Measurements from ENCODE around the gene UBE2E1.
"Not testable (repeated sequence)": the region's sequence is repeated elsewhere in the genome, so short reads cannot be mapped to it uniquely, and the experiment has no call there.

Gene UBE2E1

DNA sequence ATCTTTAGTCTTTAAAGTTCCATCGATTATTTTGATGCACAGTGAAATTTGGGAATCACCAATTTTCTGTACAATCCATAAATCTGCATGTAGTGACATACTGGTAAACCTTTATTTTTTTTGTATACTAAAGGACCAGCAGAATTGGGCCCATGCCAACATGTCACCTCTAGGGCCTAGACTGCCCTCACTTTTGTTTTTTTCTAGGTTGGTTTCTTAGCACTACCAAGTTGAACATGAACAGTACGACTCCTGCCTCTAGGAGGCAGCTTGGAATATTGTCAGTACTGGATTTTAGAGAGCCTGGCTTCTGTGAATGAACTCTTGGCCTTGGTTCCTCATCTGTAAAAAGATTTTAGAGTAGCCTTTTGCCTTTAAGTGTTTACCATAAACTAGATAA, 78.7 kb downstream of the UBE2E1 start:
- FAIRE-seq: no peak

DNA sequence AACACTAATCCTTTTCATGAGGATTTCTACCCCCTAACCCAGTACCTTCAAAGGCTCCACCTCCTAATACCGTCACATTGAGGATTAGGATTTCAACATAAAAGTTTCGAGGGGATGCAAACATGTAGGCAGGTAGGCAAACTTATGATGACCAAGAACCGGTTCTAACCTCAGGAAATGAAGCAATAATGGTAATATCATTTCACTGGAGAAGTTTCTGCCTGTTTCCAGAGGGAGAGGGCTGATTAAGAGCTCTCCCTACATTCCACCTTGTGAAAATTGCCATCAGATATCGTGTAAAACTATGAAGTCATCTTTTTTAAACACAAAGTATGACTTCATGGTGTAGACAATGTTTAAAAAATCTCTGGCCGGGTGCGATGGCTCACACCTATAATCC, 79.5 kb downstream of the UBE2E1 start:
- no peak for FAIRE-seq

DNA sequence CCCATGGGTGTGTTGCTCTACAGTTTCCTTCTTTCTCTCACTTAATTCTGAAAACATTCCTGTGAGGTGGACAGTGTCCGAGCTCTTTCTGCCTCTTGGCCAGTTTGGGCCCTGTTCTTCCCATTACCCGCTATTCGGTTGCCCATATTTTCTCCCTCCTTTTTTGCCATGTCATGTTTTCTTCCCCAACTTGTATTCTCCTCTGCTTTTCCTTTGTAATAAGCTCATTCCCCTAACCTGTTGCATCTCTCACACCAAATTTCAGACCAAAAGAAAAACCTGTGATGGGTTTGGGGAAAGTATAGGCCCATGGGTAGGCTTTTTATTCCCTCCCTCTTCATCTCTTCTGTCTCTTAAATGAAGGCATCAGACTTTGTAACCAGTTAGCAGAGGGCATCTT, 80.6 kb downstream of the UBE2E1 start:
- FAIRE-seq: no peak

DNA sequence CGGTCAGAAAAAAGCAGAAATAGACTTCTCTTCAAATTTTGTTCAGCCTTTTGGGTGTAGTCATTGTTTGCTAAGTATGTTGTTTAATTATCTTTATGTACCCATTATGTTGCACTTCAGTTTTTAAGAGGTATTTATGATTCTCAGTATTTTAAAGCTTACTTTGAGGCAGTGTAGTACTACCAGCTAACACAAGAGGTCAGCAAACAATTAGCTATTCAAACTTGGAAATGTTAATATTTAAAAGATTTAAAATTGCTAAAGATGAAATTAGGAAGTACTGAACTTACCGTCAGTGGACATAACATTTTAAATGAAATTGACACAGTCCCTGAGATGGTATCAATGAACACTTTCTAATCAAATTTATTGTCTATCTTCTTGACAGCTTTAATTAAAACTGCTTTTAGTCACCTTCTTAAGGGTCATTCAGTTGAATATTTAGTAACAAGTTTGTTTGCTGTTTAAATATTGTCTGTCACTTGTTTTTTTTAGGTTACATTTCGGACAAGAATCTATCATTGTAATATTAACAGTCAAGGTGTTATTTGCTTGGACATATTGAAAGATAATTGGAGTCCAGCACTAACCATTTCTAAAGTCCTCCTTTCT, 83.0 kb downstream of the UBE2E1 start:
- peak; percentile 77 for FAIRE-seq

DNA sequence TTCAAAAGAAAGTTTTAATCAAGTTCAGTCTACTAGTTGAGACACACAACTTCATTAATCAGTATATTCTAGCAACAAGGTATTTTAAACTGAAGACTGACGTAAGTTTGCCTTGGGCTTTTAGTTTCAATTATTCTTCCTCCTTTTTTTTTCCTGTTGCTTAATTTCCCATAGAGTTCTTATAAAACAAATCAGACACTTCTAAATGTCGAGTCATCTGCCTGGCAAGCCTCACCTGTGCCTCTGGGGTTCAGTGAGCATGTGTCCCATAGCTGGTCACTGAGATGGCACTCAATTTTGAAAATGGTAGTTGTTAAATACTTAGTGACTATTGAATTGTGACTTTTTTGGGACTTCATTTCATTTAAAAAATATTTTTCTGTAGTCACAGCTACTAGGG, 83.6 kb downstream of the UBE2E1 start:
- FAIRE-seq: no peak

DNA sequence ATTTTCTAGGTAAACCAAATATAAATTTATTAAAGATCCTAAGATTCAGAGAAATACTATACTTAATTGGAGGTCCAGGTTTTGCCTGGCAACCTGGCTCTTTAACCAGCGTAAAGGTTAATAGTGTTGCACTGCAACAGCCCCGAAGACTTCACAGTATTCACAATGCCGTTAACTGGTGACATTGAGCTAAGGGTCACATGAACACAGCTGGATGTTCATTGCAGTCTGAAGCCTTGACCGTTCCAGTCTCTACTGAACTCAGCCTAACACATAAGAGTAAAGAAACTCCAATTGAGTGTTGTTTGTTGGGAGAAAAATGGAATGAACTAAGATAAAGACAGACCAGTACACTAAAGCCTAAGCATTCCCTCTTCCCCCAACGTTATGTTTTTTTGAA, 84.2 kb downstream of the UBE2E1 start:
- no peak for FAIRE-seq

DNA sequence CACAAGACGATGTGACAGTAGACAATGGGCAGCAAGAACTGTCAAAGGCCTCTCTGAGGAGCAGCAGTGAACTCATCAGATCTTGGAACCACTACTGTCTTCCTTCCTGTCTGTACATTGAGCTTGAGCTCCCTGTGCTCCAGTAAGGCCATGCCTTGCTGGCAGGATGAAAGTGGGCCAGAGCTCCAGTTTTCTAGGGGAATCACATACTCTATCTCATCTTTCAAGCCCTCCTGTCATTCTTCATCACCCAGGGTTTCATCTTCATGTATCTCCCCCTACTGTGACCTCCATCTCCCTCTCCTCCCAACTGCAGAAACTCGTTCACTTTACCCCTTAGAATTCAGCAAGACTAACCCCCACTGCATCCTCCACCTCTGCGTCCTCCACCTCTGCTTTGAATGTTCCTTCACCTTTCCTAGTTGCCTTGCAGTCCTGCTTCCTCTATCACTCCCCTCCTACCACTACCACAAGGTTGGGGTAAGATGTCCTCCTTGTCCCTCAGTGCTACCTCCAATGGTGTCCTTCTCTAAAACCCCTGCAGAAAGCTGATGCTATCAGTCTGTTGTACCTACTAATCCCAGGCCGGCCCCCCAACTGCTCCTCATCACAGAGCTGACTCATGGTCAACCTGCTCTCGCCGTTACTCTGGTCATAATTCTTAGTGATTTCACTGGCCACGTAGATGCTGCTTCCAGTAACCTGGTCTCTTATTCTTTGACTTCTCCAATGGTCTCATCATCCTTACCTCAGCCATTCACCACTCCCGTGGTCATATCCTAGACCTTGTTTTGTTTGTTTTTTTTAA, 88.7 kb downstream of the UBE2E1 start:
- FAIRE-seq: no peak

DNA sequence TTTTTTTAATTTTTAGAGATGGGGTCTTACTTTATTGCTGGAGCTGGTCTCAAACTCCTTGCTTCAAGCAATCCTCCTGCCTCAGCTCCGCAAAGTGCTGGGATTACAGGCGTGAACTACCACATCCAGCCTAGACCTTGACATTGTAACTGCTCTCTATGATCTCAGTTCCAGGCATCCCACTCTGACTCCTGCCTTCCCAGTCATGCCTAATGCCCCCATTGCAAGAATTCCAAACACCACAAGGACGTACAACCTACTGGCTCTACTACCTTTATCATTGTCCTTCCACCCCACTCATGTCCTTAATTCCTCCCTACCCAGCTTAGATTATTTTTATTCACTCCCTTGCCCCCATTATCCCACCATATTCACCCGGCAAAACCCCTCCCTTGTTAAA, 89.4 kb downstream of the UBE2E1 start:
- FAIRE-seq: no peak

DNA sequence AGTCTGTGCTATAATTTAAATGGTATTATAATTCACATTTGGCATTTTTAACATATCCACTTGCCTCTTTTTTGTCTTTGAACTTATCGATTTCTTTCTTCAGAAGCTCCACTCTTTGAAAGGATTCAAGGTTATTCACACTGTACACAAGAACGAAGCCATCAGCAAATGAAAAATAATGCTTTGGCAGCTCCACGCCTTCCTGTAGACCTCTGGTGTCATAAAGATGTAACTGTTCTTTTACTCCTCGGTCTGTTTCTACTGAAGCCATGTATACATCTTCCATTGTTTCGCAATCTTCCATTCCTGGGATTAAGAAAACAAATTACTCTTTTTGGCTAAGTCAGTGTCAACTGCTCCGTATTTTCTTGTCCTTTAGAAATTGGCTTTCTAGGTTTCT, 95.0 kb downstream of the UBE2E1 start:
- no peak for FAIRE-seq

DNA sequence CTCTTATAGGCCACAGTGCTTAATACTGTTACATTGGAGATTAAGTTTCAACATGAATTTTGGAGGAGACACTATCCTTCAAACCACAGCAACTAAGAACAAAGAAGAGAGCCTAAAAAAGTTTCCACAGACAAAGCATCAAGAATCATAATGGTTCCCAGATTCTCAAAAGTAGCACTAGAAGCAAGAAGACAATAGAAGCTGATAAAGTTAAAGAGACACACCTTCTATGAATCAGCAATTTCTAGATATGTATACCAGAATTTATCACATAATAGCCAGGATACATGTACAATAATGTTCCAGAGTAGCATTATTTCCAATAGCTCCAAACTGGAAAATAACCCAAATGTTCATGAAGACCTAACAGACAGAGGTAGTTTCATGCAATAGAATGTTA, 98.8 kb downstream of the UBE2E1 start:
- no peak for FAIRE-seq

DNA sequence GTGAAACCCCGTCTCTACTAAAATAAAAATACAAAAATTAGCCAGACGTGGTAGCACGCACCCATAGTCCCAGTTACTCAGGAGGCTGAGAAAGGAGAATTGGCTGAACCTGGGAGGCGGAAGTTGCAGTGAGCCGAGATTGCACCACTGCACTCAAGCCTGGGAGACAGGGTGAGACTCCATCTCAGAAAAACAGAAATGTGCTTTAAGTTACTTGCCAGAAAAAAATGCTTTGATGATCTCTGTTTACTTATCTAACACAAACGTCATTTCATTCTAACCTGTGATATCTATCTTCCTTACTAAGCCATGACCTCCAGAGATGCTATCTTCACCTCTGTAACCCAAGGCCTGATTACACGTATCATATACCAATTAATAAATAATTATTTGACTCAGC, 103.6 kb downstream of the UBE2E1 start:
- no peak for FAIRE-seq

DNA sequence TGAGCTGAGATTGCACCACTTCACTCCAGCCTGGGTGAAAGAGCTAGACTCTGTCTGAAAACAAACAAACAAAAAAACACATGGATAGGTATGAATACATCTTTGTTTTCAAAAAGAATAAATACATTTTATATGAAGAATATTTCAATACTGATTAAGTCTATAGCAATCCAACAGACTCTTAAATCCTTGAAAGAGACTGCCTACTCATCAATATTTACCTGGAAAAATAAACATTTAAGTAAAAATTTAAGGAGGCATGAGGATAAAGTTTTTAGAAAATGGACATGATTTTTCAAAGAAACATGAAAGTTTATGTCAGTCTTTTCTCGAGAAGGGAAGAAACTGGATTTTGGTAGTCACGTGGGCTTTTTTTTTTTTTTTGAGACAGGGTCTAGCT, 105.6 kb downstream of the UBE2E1 start:
- no peak for FAIRE-seq

DNA sequence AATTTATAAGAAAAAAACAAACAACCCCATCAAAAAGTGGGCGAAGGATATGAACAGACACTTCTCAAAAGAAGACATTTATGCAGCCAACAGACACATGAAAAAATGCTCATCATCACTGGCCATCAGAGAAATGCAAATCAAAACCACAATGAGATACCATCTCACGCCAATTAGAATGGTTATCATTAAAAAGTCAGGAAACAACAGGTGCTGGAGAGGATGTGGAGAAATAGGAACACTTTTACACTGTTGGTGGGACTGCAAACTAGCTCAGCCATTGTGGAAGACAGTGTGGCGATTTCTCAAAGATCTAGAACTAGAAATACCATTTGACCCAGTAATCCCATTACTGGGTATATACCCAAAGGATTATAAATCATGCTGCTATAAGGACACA, 106.6 kb downstream of the UBE2E1 start:
- not testable (repeated sequence) for FAIRE-seq

DNA sequence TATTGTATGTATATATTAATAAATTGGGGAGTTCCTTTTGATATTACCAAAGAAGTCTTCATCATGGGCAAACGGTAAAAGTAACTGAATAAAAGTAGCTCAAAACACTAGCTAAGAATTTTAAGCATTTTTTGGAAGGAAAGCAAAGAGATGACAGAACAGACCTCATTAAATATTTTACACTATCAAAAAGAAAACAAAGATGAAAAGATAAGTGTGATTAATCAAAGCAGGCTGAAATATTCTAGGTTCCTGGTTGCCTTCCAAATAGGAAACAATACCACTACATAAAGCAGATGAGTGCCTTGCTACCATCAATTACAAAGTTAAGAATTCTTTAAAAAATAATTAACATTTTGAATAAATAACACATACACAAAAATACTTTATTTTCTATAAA, 107.4 kb downstream of the UBE2E1 start:
- no peak for FAIRE-seq

DNA sequence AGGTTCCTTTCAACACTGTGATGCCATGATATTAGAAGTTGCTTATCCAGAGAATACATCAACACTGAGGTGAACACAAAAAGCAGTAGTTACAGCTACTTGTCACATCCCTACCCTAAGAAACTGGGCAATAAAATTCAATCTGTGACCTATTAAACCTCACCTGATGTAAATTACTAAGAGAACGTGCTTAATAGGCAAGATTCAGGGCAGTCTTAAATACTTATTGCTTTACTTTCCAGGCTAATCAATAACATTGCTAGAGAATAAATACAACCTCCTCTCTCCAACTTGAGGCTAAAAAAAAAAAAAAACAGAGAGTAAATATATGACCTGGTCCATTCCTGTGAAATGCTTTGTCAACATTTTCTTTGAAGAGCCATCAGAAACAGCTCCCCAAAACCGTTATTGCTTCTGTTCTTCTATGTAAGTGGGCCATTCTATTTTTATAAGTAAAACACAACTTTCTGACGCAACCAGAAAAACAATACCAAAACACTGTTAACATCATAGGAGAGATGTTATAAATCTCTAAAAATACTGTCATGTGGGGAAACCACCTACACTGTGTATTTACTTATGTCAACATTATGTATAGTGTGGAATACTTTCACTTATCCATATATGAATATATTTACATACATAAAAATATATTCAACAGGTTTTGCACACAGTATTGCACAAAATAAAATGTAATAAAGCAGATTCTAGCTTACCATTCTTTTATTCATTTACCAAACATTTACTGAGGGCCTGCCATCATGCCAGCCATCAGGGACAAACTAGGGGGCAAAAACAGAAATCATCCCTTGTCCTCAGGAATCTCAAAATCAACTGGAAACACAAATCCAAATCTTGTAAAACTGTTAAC, 108.4 kb downstream of the UBE2E1 start:
- FAIRE-seq: no peak

DNA sequence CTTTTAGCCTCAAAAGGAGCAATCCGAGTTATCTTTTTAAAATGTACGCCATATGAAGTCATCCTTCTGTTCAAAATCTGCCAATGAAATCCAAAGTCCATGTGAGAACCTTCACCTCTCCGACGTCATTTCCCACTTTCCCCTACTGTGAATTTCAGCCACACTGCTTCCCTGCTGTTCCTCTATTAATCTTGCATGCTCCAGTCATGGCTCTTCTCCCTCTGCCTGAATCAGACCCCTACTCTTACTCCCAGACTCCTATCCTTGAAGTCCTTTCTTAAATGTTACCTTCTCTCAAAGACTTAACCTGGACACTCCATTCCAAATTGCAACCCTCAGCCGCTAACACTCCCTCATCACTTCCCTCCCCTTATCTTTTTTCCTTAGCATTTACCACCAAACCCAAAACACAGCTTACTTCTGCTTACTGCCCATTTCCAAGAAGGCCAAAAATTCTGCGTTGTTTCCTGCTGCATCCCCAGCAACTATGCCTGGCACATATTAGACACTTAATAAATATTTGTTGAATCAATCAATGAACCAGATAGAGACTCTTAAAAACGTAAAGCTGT, 109.9 kb downstream of the UBE2E1 start:
- FAIRE-seq: no peak

DNA sequence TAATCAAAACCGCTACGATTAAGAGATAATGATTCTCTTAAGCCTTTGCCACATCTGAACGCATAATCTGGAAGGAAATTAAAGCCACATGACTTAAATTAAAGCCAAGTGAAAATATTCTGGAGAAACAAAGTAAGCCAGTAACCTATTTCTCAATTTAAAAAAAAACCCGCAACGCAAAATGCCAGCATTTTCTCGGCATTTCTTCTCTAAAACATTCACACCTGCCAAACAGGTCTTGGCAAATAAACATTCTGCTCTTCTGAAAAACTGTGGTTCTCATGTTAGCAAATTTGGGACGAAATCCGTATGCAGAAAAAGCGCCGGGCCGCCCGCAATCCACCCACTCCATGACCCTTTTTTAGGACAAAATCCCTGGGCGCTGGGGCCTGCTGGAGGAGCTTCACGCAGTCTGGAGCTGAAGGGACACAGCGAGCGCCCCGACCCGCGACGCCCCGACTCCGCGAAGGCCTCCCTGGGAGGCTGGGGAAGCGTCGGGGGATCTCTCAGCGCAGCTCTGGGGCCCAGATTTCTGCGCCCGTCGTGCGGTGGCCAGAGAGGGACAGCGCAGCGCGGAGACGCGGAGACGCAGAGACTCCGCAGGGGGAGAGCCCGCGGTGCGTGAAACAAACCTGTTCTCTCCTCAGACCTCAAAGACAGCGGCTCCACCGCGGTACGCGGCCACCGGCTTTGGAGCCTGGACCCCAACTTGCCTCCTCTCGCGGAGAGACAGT, 110.6 kb downstream of the UBE2E1 start:
- no peak for FAIRE-seq

DNA sequence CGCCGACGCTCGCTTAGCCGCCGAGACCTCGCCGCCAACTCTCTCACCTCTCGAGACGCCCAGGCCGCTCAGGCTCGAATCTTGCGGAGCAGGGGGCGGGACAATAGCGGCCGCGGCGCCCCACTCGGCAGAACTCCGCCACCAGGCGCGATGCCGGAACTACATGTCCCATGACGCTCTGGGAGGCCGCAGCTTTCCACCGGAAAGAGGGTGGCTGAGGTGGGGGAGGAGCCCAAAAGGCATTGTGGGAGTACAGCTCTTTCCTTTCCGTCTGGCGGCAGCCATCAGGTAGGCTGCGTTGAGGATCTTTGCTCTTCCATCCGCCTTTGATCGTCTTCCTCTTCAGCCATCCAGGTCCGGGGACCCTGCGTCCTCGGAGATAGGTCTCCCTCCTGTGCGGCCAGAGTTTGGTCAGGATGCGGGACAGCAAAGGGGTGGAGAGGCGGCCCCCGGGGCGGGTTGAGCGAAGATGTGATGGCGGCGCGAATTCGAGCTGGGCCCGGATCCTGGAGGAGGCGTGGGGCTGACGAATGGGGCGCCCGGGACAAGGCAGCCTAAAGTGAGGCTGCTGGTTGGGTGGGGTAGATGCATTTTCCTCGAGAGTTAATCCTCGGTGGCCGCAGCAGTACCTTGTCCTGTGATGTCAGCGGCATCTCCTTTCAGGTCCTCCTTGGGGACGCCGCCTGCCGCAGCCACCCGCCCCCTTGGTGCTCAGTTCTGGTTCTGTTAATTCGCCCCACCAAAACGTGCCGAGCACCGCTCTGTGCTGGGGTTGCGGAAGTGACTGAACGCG, 111.3 kb downstream of the UBE2E1 start, which contains the start of the genes NKIRAS1 and RPL15:
Gene NKIRAS1, minus strand, starts transcription at position 105 of the 793 bp plus-strand sequence. CDS start 6,086 bp downstream, outside the sequence.
Gene RPL15, plus strand, starts transcription at position 247 of the 793 bp plus-strand sequence. CDS start 728 bp downstream, outside the sequence.
- FAIRE-seq: peak; percentile 60

DNA sequence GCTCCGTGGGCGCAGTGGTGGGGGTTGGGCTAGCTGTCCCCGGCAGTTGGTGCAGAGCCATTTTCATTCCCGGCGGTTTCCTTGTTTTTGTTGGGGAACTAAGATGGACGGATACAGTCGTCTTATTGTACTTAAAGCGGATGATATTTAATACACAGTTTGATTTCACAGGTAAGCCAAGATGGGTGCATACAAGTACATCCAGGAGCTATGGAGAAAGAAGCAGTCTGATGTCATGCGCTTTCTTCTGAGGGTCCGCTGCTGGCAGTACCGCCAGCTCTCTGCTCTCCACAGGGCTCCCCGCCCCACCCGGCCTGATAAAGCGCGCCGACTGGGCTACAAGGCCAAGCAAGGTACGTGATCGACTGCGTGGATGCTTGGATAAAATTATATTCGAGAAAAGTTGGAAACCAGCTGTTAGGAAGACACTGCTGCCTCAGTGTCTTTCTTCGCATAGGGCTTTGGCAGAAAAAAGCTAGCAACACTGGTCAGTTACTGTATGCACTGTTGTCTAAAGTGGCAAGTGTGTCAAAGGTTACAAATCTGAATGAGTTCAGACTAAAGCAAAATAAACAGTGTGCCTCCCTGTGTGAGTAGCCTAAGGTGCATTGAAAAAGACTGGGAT, 112.0 kb downstream of the UBE2E1 start:
- not testable (repeated sequence) for FAIRE-seq

DNA sequence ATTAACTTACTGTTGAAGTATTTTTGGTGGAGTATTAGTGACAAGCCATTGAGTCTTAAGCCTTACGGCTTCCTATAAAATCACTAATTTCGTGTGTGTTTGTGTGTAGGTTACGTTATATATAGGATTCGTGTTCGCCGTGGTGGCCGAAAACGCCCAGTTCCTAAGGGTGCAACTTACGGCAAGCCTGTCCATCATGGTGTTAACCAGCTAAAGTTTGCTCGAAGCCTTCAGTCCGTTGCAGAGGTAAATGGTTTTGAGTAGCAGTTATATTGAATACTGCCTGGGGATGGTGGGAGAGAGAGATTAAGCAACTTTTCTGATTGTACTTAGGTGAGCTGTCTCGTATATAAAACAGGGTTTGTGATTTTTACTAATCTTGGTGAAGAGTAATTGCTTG, 112.6 kb downstream of the UBE2E1 start:
- not testable (repeated sequence) for FAIRE-seq

DNA sequence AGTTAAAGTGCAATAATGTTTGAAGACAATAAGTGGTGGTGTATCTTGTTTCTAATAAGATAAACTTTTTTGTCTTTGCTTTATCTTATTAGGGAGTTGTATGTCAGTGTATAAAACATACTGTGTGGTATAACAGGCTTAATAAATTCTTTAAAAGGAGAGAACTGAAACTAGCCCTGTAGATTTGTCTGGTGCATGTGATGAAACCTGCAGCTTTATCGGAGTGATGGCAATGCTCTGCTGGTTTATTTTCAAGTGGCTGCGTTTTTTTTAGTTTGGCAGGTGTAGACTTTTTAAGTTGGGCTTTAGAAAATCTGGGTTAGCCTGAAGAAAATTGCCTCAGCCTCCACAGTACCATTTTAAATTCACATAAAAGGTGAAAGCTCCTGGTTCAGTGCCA, 113.9 kb downstream of the UBE2E1 start:
- FAIRE-seq: no peak

All from TTC549 (cell line).